IPS-NIHi7 (cell line): ENCODE measurements around the gene PDZD2.
"Not testable (repeated sequence)": the region's sequence is repeated elsewhere in the genome, so short reads cannot be mapped to it uniquely, and the experiment has no call there.

ENCODE experiments used
- DNase-seq: peaks from one replicate; pipeline ENCODE4 v3.0.0; 2012; ENCODE audit warnings: mixed read lengths; ENCODE audit errors: extremely low spot score

PDZD2 gene

DNA sequence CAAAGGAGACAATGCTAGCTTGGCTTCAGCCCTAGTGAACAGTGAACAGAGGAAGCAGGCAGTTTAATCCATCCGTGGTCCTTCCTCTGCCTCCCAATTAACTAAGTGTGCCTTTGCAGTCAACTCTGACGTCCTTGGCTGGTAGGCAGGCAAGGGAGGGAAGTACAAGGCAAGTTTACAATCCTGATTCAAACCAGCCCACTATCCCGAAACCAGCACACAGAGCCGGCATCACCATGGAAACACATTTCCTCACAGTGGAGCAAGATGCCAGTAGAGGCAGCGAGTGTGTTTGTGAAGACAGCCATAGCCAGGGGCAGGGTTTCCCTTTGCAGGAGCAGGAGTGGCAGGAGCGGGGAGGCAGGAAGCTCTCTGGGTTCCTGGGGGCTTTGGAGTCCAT, 461.3 kb downstream of the PDZD2 start:
- no peak for DNase-seq

DNA sequence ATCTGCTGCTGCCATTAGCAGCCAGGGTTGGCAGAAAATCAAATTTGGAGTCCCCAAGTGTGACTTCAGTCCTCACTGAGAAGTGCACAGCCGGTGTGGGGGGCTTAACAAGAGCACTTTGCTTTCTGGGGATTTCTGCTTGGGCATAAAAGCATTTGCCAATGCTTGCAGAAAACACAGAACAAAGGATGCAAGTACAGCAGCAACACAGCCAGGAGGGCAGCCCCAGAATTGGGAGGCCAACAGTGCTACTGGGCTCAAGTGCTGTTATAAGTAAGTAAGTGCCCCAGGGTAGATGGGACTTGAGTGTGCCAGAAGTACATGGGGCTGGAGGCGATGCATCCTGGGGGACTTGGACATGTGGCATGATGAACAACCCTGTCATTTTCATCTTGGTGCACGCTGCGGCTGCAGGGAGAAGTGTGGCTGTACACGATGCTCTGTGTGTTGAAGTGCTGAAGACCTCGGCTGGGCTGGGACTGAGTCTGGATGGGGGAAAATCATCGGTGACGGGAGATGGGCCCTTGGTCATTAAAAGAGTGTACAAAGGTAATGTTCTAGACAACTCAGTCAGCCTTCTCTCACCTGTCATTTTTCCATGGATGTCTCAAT, 461.9 kb downstream of the PDZD2 start:
- DNase-seq = no peak

DNA sequence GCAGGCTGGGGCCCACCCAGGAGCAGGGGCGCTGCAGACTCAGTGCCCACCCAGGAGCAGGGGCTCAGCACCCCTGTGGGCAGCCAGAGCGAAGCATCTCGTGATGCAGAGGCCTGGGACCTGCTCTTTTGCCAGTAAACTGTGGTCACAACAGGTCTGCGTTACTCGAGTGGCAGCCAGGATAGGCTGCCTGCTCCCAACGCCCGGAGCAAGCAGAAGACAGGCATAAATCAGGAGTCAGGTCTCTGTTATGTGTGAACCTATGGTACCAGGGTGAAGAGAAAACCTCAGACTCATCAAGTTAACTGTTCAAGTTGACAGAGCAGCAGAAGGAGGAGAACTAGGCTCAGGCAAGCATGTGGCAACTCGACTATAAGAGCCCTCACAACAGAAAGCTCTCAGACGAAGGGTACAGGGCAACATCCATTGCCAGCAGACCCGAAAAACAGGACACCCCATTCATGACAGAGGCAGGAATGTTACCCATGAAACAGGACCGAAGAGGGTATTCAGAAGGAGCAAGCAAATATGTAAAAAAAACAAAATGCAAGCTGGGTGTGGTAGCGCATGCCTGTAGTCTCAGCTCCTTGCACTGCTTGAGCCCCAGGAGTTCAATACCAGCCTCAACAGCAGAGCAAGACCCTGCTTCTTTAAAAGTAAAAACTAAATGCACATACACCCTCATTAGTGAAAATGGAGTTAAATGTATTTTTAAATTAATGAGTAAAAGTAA, 463.5 kb downstream of the PDZD2 start:
- DNase-seq = no peak

DNA sequence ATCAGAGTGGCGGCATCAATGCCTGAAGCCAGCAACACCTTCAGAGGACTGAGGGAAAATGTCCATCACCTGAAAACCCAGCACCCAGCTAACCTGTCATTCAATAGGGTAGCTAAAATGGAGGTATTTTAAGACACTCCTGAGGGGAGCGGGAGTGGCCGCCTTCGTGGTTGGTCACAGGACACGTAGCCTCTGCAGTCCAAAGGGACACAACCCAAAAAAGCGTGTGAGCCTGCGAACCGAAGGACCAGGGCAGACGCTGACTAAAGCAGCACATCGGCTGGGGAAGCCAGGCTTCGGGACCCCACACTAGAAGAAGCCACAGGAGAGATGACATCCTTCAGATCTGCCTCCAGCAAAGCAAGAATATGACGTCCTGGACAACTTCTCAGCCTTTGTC, 464.6 kb downstream of the PDZD2 start:
- no peak for DNase-seq

DNA sequence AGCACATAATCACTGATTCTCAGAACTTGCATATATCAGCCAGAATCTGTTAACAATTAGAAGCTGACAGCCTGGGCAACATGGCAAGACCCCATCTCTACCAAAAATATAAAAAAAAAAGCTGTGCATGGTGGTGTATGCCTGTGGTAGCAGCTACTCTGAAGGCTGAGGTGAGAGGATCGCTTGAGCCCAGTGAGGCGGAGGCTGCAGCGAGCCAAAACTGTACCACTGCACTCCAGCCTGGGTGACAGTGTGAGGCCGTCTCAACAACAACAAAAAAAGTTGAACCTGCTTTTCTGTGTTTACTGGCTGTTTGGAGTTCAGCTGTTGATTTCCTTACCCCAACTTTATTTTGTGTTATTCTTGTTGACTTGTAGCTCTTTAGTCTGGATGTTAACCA, 468.4 kb downstream of the PDZD2 start:
- no peak for DNase-seq

DNA sequence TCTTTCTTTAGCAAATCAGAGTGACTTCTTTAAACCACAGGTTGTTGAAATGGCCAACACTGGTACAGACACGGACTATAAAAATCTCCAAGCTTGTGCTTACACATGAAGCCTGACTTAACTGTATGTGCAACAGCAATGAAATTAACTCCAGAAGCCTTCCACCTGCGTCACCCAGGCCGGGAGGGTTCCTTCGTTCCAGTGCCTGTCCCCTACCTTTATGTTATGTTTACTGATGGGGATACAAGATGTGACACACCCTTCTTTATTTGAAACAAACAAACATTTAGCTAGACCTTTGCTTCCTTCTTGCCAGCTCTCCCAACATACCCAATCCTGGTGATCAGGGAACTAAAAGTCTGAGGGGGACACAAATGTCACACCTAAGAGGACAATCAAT, 469.2 kb downstream of the PDZD2 start:
- no peak for DNase-seq

DNA sequence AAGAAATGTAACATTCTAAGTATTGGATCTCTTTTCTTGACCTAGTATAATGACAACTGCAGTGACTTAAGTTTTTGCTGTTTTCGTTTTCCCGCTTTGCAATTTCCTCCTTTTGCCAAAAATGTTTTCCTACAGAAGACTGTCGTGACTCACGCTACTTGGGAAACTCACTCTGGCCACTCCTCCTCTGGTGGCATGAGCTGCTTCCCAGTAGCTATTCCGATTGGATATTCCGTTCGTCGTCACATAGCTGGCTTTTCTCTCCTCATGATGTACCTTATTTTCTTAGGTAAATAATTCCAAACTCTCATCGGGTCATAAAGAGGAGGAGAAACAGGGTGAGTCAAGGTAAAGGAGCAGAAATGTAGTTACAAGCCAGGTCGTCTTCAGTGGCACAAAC, 470.3 kb downstream of the PDZD2 start:
- DNase-seq = no peak

DNA sequence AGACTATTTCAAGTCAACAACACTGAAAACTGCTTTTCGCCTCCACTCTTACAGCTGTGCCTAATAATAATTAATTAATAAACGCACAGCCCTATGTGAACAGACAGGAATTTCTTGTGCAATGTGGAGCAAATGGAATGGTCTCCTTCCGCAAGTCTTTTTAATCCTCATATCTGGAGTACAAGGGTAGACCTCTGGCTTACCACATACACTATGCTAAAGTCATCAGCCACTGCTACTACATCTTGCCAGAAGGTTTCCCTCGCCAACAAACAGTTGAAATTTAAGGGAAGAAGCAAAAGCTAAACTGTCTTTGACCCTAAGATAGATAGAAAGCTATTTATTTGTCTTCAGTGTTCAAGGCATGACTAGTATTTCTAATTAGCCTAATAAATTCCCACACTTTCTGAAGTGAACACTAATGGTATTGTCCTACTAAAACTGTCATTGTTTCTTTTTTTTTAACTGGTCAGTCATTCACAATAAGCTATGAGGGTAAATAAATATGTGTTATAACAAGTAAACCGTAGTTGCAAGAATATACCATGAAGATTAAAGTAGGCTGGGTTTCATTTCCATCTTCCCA, 471.3 kb downstream of the PDZD2 start:
- DNase-seq = no peak

DNA sequence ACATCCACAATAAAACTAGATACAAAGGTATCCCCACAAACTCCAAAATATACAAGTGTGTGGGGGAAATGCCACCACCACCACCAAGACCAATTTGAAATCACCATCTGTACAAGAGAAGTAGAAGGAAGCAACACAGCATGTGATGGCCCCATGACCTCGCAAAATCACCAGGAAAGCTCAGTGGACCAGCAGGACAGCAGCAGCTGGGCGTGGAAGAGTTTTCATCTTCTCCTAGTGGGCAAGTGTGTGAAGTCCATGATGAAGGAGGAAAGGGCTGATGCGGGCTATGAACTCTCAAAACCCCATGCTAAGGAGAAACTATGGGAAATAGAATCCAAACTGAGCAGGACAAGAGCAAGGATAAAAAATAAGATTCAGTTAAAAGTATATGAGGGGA, 477.1 kb downstream of the PDZD2 start:
- DNase-seq = no peak

DNA sequence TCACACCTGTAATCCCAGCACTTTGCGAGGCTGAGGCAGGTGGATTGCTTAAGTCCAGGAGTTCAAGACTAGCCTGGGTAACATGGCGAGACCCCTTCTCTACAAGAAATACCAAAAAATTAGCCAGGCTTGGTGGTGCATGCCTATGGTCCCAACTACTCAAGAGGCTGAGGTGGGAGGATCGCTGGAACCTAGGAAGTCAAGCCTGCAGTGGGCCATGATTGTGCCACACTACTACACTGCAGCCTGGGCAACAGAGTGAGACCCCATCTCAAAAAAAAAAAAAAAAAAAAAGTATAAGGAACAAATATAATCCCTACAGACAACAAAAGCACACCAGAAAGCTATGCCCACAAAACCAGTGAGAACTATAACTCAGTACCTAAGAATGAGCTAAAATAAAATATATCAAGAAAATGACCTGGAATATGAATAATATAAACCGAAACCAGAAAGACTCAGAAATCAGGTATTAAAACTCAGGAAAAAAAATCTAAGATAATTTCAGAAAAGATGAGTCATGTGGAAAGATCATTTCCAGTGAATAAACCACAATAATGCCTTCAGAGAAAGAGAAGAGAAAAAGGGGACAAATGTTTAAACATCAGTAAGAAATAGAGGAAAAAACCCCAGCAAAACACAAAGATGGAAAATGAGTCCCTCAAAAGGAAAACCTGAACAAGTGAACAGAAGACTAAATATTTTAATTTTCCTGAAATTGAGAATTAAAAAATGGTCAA, 477.8 kb downstream of the PDZD2 start:
- DNase-seq = no peak

DNA sequence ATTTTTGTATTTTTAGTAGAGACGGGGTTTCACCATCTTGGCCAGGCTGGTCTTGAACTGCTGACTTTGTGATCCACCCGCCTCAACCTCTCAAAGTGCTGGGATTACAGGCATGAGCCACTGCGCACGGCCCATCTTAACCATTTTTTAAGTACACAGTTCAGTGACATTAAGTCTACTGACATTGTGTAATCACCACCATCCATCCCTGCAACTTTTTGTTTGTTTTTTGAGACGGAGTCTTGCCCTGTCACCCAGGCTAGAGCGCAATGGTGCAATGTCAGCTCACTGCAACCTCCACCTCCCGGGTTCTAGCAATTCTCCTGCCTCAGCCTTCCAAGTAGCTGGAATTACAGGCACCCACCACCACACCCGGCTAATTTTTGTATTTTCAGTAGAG, 480.0 kb downstream of the PDZD2 start:
- DNase-seq = not testable (repeated sequence)

DNA sequence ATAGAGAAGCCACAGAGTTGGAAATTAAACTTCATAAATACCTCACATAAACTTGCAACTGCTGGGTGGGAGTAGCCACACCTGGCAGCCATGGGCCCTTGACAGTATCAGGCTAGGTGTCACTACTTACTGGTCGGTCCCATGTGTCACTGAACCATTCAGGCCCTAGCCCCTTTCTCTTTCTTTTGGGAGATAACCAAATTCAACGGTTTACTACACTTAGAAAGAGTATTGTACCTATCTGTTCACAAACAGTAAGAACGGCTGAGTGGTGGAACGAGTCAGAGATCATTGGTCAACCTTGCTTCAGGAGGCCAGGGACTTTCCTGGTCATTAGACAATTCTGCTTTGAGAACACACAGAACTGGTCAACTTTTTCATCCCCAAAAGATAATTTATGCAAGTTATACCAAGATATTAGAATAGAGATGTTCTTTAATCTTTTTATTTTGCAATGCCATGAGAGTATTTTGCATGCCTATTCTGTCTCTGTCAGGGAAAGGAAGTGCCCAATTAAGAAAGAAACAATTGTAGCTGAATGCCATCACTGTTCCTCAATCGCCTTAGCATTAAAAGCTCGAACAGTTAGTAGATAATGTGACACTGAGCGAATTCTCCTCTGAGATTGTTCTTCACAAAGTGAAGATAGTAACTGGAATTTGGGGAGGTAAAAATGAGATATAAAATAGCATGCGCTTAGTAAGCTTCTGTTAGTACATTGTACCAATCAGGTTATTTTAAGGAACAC, 484.3 kb downstream of the PDZD2 start:
- DNase-seq = no peak

DNA sequence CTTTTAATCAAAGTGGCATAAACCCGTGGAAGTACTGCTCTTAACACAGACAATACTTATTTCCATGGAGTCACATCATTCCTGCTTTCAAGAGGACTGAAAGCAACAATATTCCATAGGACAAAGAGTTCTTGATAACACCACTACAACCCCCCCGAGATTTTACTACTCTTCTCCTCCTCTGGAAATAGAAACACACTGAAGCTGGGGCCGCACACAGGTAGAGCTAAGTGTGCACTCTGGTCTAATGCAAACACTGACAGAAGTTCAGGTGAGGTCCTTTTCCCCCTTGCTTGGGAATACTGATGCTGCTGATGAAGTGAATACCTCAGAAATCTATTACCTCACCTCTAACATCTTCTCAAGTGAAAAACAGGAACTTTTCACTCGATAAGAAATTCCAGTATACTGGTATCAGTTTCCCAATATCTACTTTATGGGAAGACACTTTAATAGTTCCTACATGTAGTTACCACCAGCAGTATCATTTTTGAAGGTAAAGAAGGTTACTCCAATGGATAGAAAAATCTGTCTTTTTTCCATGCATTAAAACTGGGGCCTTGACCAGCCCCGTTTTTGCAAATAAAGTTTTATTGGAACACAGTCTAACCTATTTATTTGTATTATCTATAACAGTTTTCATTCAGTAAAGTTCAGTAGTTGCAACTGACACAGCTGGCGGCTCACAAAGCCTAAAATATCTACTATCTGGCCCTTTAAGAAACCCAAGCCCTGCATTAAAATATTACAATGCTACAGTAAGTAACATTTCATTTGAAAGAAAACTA, 485.2 kb downstream of the PDZD2 start:
- no peak for DNase-seq

DNA sequence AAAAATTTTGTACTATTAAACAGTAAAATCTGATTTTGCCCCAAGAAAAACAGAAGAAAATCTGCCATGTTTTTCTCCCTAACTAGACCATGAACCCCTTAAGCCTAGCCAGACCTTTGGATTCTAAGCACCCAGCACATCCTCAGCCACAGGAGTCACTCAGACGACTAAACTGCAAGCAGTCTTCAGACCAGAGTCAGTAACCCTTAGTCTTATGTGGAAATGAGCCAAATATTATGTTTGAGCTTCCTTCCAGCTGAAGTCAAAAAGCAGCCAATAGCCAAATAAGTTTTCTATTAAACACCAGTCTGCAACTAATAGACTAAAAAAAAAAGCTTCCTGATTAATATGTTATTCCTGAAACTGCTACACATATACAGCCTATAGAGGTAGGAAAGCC, 487.8 kb downstream of the PDZD2 start:
- DNase-seq = no peak

DNA sequence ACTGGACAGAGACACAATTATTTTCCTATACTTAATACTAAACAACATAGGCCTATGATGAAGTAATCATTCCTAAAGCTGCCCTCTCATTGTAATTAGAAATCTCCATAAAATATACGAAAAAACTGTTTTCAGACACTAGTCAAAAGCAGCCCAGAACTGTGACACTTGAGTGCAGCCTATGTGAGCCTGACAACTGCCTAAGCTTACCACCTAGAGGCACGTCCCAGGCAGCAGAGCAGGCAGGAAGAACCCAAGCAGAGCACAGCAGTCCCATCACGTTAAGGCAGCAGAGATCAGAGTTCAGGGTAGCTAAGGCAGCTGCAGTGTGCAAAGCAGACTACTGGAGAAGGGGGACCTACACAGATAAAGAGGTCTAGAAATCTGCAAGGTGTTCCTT, 488.8 kb downstream of the PDZD2 start:
- DNase-seq = peak; percentile 16

DNA sequence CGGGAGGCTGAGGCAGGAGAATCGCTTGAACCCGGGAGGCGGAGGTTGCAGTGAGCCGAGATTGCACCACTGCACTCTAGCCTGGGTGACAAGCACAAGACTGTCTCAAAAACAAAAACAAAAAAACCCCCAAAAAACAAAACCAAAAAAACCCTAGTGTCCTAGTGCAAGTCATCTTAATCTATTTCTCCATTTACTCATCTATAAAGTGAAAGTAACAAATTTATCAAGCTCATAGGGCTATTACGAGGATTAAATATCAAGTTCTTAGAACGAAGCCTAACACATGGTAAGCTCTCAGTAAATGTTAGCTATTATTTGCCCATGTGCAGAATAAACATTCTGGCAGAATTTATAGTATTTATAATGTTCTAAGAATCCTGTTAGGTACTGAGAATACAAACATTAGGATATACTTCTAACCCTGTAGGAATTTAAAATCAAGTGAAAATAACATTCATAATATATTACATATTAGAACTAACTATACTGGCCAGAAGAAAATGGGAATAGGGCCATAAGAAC, 490.2 kb downstream of the PDZD2 start:
- no peak for DNase-seq

DNA sequence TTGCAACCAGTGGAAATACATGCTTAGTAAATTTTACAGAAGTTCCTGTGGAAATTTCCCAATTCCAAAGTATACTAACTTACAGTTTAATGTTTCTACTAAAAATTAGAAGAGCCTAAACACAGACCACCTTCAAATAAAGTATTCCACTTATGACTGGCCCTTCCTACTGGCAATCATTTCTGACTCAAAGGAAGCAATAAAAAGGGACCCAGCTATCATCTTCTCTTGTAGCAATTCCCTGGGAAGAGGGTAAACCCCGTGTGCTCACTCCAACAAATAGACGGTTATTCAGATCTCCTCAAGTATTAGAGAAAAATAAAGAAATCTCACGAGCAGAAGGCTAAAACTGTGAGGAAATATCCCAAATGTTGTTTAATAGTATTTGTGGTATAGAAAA, 491.9 kb downstream of the PDZD2 start:
- DNase-seq = no peak

DNA sequence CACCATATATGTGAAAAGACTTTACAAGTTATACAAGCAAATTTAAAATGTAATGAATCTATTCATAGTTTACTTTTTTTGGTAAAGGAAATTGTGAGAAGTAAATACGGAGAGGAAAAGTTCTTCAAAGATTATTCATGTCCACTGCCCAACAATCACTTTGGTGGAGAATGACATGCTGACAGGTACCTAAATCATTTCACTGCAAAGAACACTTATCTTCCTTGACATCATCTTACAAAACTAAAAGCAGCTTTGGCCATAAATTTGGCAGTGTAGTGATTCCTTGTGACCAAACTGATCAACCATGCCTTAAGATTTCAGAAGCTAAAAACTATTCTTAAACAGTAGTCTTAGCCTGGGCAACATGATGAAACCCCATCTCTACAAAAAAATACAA, 492.7 kb downstream of the PDZD2 start:
- DNase-seq = no peak

DNA sequence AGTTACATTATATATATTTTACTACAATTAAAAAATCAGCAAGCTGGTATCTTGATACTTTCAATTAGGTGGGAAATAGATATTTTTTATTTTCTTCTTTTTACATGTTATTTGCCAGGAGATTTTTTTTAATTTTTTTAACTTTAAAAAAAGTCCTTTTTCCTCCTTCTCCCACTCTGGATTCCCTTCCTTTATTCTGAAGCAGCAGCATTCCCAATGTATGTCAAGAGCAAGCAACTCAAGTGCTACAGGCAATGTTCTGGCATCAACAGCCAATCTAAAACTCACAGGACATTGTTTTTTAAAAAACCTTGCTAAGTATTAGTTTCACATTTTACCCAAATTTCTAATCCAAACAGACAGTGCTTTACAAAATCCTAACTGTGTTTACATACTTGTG, 493.8 kb downstream of the PDZD2 start:
- no peak for DNase-seq

DNA sequence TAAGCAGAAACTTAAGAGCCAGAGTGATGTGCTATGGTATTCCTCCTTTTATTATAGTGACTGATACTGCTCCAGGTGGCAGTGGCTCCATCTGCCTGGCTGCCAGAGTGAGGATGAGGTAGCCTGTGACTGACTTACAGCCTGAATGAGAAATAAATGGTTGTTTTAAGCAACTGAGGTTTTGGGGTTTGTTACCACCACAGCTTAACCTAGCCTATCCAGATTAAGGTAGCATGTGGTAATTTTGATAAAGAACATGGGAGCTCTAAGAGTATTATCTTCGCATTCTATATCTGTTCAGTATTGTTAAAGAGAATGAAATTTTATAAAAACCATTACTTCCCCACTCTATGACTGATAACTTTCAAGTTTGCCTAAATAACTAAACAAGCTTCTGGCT, 496.2 kb downstream of the PDZD2 start:
- DNase-seq = no peak

DNA sequence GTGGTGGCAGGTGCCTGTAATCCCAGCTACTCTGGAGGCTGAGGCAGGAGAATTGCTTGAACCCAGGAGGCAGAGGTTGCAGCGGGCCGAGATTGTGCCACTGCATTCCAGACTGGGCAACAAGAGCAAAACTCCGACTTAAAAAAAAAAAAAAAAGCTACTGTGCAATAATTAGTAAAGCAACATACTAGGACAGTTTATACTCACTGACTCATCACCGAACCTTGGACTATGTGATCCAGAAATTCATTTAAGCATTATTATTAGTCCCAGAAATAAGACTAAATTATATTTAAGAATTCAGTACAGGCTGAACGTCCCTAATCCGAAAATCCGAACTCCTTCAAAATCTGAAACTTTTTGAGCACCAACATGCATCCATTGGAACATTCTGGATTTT, 497.4 kb downstream of the PDZD2 start:
- DNase-seq = no peak
